Measurements from ENCODE around the gene KCND3.

DNA sequence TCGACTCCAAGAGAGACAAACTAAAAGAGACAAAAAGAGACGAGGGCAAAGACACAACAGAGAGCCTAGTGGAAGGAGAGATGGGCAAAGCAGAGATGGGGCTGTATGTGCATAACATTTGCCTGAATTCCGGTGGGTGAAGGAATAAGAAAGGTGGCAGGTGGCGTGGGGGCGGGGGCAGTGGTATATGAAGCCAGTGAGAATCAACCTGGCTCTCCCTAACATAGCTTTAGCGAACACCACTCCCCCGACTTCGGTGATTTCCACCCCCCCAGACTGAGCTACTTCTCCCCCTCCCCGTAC is 251.4 kb downstream of the KCND3 start:
- TF ChIP-seq, protein P1, sequence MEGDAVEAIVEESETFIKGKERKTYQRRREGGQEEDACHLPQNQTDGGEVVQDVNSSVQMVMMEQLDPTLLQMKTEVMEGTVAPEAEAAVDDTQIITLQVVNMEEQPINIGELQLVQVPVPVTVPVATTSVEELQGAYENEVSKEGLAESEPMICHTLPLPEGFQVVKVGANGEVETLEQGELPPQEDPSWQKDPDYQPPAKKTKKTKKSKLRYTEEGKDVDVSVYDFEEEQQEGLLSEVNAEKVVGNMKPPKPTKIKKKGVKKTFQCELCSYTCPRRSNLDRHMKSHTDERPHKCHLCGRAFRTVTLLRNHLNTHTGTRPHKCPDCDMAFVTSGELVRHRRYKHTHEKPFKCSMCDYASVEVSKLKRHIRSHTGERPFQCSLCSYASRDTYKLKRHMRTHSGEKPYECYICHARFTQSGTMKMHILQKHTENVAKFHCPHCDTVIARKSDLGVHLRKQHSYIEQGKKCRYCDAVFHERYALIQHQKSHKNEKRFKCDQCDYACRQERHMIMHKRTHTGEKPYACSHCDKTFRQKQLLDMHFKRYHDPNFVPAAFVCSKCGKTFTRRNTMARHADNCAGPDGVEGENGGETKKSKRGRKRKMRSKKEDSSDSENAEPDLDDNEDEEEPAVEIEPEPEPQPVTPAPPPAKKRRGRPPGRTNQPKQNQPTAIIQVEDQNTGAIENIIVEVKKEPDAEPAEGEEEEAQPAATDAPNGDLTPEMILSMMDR (conservative IDR thresholded peaks at IDR 0.05), result no peak
- no peak for TF ChIP-seq ZFX (IDR thresholded peaks at IDR 0.05)
